MM.1S (cell line): ENCODE results near the gene NAGA.

ENCODE experiments used
- DNase-seq: peaks from one replicate; pipeline ENCODE4 v3.0.0-alpha.2; 2015
- H2AFZ ChIP-seq: fragments of 300-600 bp; sonication (generic); 2 replicates; pipeline ENCODE4 v1.6.0; 2016; ENCODE audit warnings: antibody characterized with exemption, low read length
- H3F3A ChIP-seq: fragments of 300-600 bp; sonication (generic); 2 replicates; pipeline ENCODE4 v1.6.1; 2016; ENCODE audit warnings: mild to moderate bottlenecking, antibody characterized with exemption, low read length, moderate library complexity, mixed read lengths; ENCODE audit not compliant: insufficient read depth
- H3K27ac ChIP-seq: fragments of 300-600 bp; sonication (generic); 2 replicates; pipeline ENCODE4 v1.5.1; 2016; ENCODE audit warnings: mild to moderate bottlenecking, low read length
- H3K27me3 ChIP-seq: fragments of 300-600 bp; sonication (generic); replicated peaks from 2 replicates; pipeline ENCODE4 v1.6.0; 2016; ENCODE audit warnings: low read length; ENCODE audit not compliant: insufficient read depth
- H3K36me3 ChIP-seq: fragments of 300-600 bp; sonication (generic); replicated peaks from 2 replicates; pipeline ENCODE4 v1.6.1; 2016; ENCODE audit warnings: mild to moderate bottlenecking, low read length, mixed read lengths; ENCODE audit not compliant: insufficient read depth
- H3K4me1 ChIP-seq: fragments of 300-600 bp; sonication (generic); 2 replicates; pipeline ENCODE4 v1.6.1; 2016; ENCODE audit warnings: low read length, mixed read lengths
- H3K4me2 ChIP-seq: fragments of 300-600 bp; sonication (generic); 2 replicates; pipeline ENCODE4 v1.6.0; 2016; ENCODE audit warnings: low read depth, low read length
- H3K4me3 ChIP-seq: fragments of 300-600 bp; sonication (generic); 2 replicates; pipeline ENCODE4 v1.5.1; 2016; ENCODE audit warnings: low read length, mixed read lengths
- H3K79me2 ChIP-seq: fragments of 300-600 bp; sonication (generic); 2 replicates; pipeline ENCODE4 v1.6.1; 2016; ENCODE audit warnings: mixed run types, low read length, mixed read lengths
- H3K9ac ChIP-seq: fragments of 300-600 bp; sonication (generic); 2 replicates; pipeline ENCODE4 v1.6.1; 2016; ENCODE audit warnings: low read length, mixed read lengths
- H3K9me2 ChIP-seq: fragments of 300-600 bp; sonication (generic); replicated peaks from 2 replicates; pipeline ENCODE4 v1.6.1; 2016; ENCODE audit warnings: mild to moderate bottlenecking, low read length, mixed read lengths; ENCODE audit not compliant: insufficient read depth
- H3K9me3 ChIP-seq: fragments of 300-600 bp; sonication (generic); replicated peaks from 2 replicates; pipeline ENCODE4 v1.6.1; 2016; ENCODE audit warnings: mild to moderate bottlenecking, low read length, mixed read lengths; ENCODE audit not compliant: insufficient read depth
- H4K20me1 ChIP-seq: fragments of 300-600 bp; sonication (generic); 2 replicates; pipeline ENCODE4 v1.6.1; 2016; ENCODE audit warnings: mild to moderate bottlenecking, low read length, moderate library complexity, mixed read lengths; ENCODE audit not compliant: insufficient read depth
- EZH2 ChIP-seq: fragments of 300-600 bp; sonication (generic); optimal IDR thresholded peaks from 2 replicates; pipeline ENCODE3; 2017; ENCODE audit warnings: low read depth, mild to moderate bottlenecking, antibody characterized with exemption, low read length, mixed read lengths
- EZH2phosphoT487 ChIP-seq: fragments of 300-600 bp; sonication (generic); IDR thresholded peaks from 2 replicates; pipeline ENCODE4 v1.6.1; 2018; ENCODE audit warnings: antibody characterized with exemption, low read length
- TF ChIP-seq, protein P1 (sequence below): fragments of 300-600 bp; sonication (generic); IDR thresholded peaks from 2 replicates; pipeline ENCODE4 v1.5.1; 2016; ENCODE audit warnings: antibody characterized with exemption, low read length, mixed read lengths

The NAGA gene

DNA sequence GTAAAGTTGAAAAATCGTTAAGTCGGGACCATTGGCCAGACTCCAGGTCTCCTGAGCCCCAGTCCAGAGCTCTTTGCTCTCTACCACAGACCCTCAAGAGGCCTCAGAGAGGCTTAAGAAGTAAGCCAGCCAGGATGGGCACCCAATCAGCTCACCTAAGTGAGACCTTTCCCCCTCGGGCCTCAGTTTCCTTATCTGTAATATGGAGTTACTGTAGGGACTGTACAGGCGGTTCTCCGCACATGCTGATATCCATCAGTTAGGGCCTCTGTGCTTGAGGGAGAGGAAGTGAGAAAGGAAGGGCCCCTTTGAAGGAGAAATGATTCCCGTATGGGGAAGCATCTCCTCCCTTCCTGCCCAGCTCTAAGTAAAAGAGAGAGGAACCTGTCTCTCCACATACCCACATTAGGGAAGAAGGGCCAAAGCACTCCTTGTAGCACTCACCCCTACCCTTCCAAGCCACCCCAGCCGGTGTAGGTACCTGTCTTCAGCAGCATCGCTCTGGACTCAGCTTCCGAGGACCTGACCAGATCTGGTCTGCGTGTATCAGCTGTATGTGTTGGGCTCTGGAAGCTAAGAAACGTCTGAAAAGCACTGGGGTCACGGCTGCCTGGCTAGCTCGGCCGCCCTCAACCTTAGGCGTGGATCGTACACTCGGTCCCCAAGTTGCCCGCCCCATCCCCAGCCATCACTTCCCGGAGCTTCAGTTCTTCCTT, 653 bp downstream of the NAGA start:
- TF ChIP-seq EZH2phosphoT487 (no peak), EZH2 (no peak)
- TF ChIP-seq, protein P1, sequence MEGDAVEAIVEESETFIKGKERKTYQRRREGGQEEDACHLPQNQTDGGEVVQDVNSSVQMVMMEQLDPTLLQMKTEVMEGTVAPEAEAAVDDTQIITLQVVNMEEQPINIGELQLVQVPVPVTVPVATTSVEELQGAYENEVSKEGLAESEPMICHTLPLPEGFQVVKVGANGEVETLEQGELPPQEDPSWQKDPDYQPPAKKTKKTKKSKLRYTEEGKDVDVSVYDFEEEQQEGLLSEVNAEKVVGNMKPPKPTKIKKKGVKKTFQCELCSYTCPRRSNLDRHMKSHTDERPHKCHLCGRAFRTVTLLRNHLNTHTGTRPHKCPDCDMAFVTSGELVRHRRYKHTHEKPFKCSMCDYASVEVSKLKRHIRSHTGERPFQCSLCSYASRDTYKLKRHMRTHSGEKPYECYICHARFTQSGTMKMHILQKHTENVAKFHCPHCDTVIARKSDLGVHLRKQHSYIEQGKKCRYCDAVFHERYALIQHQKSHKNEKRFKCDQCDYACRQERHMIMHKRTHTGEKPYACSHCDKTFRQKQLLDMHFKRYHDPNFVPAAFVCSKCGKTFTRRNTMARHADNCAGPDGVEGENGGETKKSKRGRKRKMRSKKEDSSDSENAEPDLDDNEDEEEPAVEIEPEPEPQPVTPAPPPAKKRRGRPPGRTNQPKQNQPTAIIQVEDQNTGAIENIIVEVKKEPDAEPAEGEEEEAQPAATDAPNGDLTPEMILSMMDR: no peak
- Histone ChIP-seq H3F3A (peaks cover 13% of the 10 kb centered on the region; the same call in 1 of the 2 replicates), H3K36me3 (no peaks in the 10 kb centered on the region), H3K27me3 (no peaks in the 10 kb centered on the region), H3K27ac (peak overlapping the region; percentile 54), H4K20me1 (no peaks in the 10 kb centered on the region), H3K9ac (peak overlapping the region; percentile 59), H3K9me3 (no peaks in the 10 kb centered on the region), H2AFZ (peak overlapping the region; percentile 94), H3K4me3 (peak overlapping the region; percentile 66), H3K4me1 (peaks cover 12% of the 10 kb centered on the region), H3K79me2 (no peaks in the 10 kb centered on the region), H3K4me2 (peak overlapping the region; percentile 99), H3K9me2 (no peaks in the 10 kb centered on the region)
- no peak for DNase-seq

DNA sequence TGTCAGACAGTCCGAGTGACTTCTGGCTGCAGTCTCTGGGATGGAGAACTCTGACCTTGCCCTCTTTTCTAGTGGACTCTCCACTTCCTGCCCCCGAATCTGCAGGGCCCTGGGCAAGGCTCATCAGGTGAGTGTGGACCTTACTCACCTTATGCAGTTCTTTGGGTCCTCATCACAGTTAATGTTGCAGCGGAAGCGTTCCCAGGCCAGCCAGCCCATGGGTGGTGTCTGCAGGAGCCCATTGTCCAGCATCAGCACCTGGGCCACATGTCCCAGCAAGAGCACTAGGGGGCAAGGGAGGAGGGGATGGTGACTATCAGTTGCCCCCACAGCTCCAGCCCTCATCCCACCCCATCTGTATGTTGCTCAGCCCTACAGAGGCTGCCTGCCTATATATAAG, 2.3 kb downstream of the NAGA start:
- Histone ChIP-seq H3K27me3 (no peaks in the 10 kb centered on the region), H3K36me3 (no peaks in the 10 kb centered on the region), H3K9me3 (no peaks in the 10 kb centered on the region), H3K9ac (no peak overlapping the region), H3K4me3 (no peak overlapping the region), H4K20me1 (no peaks in the 10 kb centered on the region), H2AFZ (no peak overlapping the region), H3K79me2 (no peaks in the 10 kb centered on the region), H3K9me2 (no peaks in the 10 kb centered on the region), H3K27ac (no peak overlapping the region), H3F3A (peaks cover 13% of the 10 kb centered on the region; the same call in 1 of the 2 replicates), H3K4me2 (no peak overlapping the region), H3K4me1 (peaks cover 12% of the 10 kb centered on the region)
- no peak for DNase-seq
- TF ChIP-seq EZH2phosphoT487: no peak

DNA sequence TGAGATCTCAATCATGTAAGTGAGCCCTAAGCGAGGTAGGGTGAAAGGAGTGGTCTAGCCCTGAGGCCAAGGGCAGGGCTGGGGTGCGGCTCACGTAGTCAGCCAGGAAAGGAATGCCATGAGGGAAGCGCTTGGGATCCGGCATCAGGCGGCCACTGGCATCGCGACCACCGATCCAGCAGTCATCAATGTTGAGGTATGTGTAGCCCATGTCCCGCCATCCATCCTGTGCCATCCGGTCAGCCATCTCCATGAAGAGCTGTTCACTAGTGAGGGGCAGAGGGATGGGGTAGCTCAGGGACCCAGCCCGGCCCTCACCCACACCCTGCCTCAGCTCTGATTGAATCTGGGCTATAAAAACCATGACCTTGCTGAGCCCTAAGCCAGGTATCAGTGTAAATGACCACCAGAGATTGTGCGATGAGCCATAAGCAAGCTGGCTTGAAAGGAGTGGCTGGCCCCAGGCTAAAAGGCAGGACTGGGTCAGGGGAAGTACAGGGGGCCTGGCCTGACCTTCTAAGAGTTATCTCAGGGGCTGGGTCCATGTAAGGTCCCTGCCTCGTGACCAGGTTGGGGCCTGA, 2.9 kb downstream of the NAGA start:
- Histone ChIP-seq H2AFZ (no peak overlapping the region), H3F3A (peaks cover 13% of the 10 kb centered on the region; the same call in 1 of the 2 replicates), H3K27ac (no peak overlapping the region), H3K36me3 (no peaks in the 10 kb centered on the region), H3K4me1 (peaks cover 12% of the 10 kb centered on the region), H3K79me2 (no peaks in the 10 kb centered on the region), H3K9me3 (no peaks in the 10 kb centered on the region), H3K4me3 (no peak overlapping the region), H3K9ac (no peak overlapping the region), H3K27me3 (no peaks in the 10 kb centered on the region), H3K4me2 (no peak overlapping the region), H3K9me2 (no peaks in the 10 kb centered on the region), H4K20me1 (no peaks in the 10 kb centered on the region)
- no peak for DNase-seq
- TF ChIP-seq EZH2phosphoT487: no peak
- no peak for TF ChIP-seq EZH2
- TF ChIP-seq, protein P1: no peak

DNA sequence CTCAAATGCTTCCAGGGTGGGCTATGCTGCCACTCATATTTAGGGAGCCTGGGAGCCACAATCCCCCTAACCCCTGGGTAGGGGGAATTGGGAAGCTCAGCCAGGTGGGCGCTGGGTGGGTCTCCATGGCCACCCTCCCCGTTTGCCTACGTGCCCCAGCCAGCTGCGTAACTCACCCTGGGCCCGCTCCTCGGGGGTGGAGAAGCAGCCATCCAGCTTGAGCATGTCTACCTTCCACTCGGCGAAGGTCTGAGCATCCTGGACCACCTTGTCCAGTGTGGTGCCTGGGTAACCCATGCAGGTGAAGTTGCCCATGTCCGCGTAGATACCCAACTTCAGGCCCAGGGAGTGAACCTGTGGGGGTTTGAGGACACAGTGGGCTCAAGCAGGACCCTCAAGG, 3.7 kb downstream of the NAGA start:
- no peaks in the 10 kb centered on the region for H3K9me3 ChIP-seq
- H3F3A ChIP-seq: peaks cover 13% of the 10 kb centered on the region; the same call in 1 of the 2 replicates
- H3K36me3 ChIP-seq: no peaks in the 10 kb centered on the region
- H2AFZ ChIP-seq: no peak overlapping the region
- H3K9ac ChIP-seq: no peak overlapping the region
- H3K4me3 ChIP-seq: no peak overlapping the region
- H3K4me1 ChIP-seq: peaks cover 12% of the 10 kb centered on the region
- H3K9me2 ChIP-seq: no peaks in the 10 kb centered on the region
- no peak overlapping the region for H3K4me2 ChIP-seq
- no peak for TF ChIP-seq EZH2
- TF ChIP-seq, protein P1: no peak
- no peak for TF ChIP-seq EZH2phosphoT487
- DNase-seq: no peak
- H3K79me2 ChIP-seq: no peaks in the 10 kb centered on the region
- no peak overlapping the region for H3K27ac ChIP-seq
- H3K27me3 ChIP-seq: no peaks in the 10 kb centered on the region
- H4K20me1 ChIP-seq: no peaks in the 10 kb centered on the region
